ENCODE results near the gene SPDYA. TPM values are rescaled to one million over a fixed set of nuclear protein-coding genes. Genes with fewer than 3 reads are reported as not detected.

SPDYA gene
- total RNA-seq, 4 donors from 2014 or later: 0.49 to 3.3 (median 1.4) TPM

DNA sequence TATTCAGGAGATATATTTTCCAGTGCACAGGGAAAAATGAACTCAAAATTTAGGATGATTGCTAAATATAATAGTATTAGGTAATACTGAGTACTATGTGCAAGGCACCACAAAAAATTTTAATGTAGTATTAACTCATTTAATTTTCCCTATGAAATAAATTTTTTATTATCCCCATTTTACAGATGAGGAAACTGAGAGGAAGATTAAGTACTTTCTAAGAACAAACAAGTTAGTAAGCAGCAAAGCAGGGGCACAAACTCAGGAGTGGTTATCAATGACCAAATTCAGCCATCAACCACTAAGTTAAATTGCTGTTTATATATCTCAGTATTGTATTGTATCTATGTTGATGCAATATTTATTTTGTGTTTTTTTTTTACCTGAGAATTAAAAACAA is 14.2 kb downstream of the SPDYA start:
- TF ChIP-seq, protein P1, sequence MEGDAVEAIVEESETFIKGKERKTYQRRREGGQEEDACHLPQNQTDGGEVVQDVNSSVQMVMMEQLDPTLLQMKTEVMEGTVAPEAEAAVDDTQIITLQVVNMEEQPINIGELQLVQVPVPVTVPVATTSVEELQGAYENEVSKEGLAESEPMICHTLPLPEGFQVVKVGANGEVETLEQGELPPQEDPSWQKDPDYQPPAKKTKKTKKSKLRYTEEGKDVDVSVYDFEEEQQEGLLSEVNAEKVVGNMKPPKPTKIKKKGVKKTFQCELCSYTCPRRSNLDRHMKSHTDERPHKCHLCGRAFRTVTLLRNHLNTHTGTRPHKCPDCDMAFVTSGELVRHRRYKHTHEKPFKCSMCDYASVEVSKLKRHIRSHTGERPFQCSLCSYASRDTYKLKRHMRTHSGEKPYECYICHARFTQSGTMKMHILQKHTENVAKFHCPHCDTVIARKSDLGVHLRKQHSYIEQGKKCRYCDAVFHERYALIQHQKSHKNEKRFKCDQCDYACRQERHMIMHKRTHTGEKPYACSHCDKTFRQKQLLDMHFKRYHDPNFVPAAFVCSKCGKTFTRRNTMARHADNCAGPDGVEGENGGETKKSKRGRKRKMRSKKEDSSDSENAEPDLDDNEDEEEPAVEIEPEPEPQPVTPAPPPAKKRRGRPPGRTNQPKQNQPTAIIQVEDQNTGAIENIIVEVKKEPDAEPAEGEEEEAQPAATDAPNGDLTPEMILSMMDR (IDR thresholded peaks at IDR 0.05; ENCODE audit: low read depth): no peak

- TF ChIP-seq, protein P1 (IDR thresholded peaks at IDR 0.05; ENCODE audit: low read depth): no peak
These were observed 17.7 kb downstream of the SPDYA start for GRCh38 chr2:28828382-28828781.

DNA sequence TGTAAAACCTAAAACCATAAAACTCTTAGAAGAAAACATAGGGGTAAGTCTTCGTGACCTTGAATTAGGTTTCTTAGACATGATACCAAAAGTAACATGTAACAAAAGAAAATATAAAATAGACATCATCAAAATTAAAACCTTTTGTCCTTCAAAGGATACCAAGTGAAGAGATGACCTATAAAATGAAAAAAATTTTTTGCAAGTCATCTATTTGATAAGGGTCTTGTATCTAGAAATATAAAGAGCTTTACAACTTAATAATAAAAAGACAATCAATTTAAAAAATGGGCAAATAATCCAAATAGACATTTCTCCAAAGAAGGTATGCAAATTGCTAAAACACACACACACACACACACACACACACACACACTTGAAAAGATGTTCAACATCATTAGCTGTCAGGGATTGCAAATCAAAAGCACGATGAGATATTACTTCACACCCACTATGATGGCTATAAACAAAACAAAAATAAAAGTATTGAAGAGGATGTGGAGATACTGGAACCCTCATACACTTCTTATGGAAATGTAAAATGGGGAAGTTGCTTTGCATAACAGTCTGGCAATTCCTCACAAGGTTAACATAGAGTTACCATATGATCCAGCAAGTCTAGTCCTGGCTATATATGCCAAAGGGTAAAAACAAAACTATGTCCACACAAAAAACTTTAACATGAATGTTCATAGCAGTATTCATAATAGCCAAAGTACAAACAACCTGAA is 23.3 kb downstream of the SPDYA start:
- TF ChIP-seq, protein P1 (IDR thresholded peaks at IDR 0.05; ENCODE audit: low read depth): no peak

DNA sequence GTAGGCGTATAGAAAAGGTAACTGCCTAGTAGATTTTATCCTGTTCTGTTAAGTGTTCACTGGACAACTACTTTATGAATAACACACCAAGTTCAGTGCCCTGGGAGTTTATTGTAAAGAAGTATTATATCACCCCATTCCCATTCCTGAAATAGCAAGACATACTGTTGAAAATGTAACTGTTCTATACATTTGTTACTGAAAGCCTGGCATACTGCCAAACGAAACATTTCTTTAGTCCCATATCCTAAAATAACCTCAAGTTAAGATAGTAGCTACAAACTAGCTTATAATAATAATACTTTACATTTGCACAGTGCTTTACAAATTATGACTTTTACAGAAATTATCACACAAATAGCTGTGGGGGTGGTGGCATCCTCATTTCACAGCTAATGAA is 25.1 kb downstream of the SPDYA start:
- TF ChIP-seq, protein P1 (IDR thresholded peaks at IDR 0.05; ENCODE audit: low read depth): no peak

- TF ChIP-seq, protein P1 (IDR thresholded peaks at IDR 0.05; ENCODE audit: low read depth): no peak
These were observed 28.3 kb downstream of the SPDYA start for GRCh38 chr2:28838971-28839370.

DNA sequence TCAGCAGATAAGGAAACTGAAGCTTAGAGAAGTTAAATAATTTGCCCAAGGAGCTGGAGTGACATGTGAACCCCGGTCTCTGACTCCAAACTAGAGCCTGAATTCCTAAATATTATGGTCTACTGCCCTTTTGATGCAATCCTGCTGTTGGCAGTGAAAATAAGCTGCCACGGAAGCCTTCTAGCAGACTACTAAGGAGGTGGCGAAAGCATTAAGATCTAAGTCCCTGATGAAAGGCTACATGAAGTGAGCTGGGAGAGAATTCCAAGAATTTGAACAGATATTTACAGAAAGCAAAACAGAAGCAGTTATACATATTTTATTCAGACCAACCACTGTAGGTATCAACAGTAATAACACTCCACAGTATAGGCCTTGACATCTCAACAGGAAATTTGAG is 31.4 kb downstream of the SPDYA start:
- TF ChIP-seq, protein P1 (IDR thresholded peaks at IDR 0.05; ENCODE audit: low read depth): no peak

DNA sequence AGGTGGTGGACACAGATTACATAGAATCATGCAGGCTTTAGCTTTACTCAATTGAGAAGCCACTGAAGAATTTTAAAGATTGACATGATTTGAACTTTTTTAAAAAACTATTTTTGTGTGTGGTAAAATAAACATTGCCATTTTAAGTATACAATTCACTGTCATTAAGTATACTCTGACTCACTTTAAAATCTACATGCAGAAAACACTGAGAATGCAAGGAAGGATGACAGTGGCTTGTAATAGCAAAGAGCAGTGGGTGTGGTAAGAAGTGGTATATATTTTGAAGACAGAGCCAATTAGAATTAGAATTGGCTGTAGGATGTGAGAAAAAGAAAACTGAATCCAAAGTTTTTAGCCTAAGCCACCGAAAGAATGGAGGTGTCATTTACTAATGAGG is 44.6 kb downstream of the SPDYA start:
- TF ChIP-seq, protein P1 (IDR thresholded peaks at IDR 0.05; ENCODE audit: low read depth): no peak

Measured in subcutaneous adipose tissue (tissue), 4 donors.